ENCODE measurements around the gene TENT4A.
A peak's percentile ranks its signal among the peaks of the same experiment; 100 is the strongest.

The TENT4A gene

GRCh38 chr5:6700685-6701355 is 12.4 kb upstream of the TENT4A start:
- DNase-seq (ENCODE audit: low spot score), result no peak

- no peak for DNase-seq (ENCODE audit: low spot score)
These were observed 11.7 kb upstream of the TENT4A start for GRCh38 chr5:6701491-6701890.

GRCh38 chr5:6702633-6703032 is 10.6 kb upstream of the TENT4A start:
- no peak for DNase-seq (ENCODE audit: low spot score)

GRCh38 chr5:6703806-6704205 is 9.4 kb upstream of the TENT4A start:
- no peak for DNase-seq (ENCODE audit: low spot score)

- no peak for DNase-seq (ENCODE audit: low spot score)
These were observed 8.8 kb upstream of the TENT4A start for GRCh38 chr5:6704361-6704851.

GRCh38 chr5:6705088-6705487 is 8.1 kb upstream of the TENT4A start:
- DNase-seq (ENCODE audit: low spot score), result no peak

GRCh38 chr5:6705959-6706358 is 7.3 kb upstream of the TENT4A start:
- no peak for DNase-seq (ENCODE audit: low spot score)

GRCh38 chr5:6707852-6708251 is 5.4 kb upstream of the TENT4A start:
- DNase-seq (ENCODE audit: low spot score), result no peak

- DNase-seq (ENCODE audit: low spot score), result no peak
These were observed 4.4 kb upstream of the TENT4A start for GRCh38 chr5:6708814-6709213.

GRCh38 chr5:6710070-6710469 is 3.2 kb upstream of the TENT4A start:
- DNase-seq (ENCODE audit: low spot score), result no peak

- no peak for DNase-seq (ENCODE audit: low spot score)
These were observed 2.5 kb upstream of the TENT4A start for GRCh38 chr5:6710551-6711318.

GRCh38 chr5:6711409-6712141 is 1.7 kb upstream of the TENT4A start:
- DNase-seq (ENCODE audit: low spot score), result no peak

- DNase-seq (ENCODE audit: low spot score), result peak; percentile 40
These were observed 1.1 kb upstream of the TENT4A start for GRCh38 chr5:6712142-6712576.

- DNase-seq (ENCODE audit: low spot score), result peak; percentile 97
These were observed 507 bp upstream of the TENT4A start for GRCh38 chr5:6712577-6713273.

GRCh38 chr5:6714226-6715041 is 1.2 kb downstream of the TENT4A start:
- peak; percentile 17 for DNase-seq (ENCODE audit: low spot score)

- no peak for DNase-seq (ENCODE audit: low spot score)
These were observed 2.0 kb downstream of the TENT4A start for GRCh38 chr5:6715271-6715670.

- no peak for DNase-seq (ENCODE audit: low spot score)
These were observed 2.8 kb downstream of the TENT4A start for GRCh38 chr5:6715758-6716628.

- DNase-seq (ENCODE audit: low spot score), result no peak
These were observed 3.5 kb downstream of the TENT4A start for GRCh38 chr5:6716629-6717149.

- DNase-seq (ENCODE audit: low spot score), result no peak
These were observed 4.0 kb downstream of the TENT4A start for GRCh38 chr5:6717247-6717646.

GRCh38 chr5:6717687-6718086 is 4.5 kb downstream of the TENT4A start:
- no peak for DNase-seq (ENCODE audit: low spot score)

Data from hematopoietic multipotent progenitor cell treated with erythropoietin and hydrocortisone succinate and interleukin-3 and kit ligand, for 15 days (in vitro differentiated cells).